Measurements from ENCODE around the gene HMMR.
A peak's percentile ranks its signal among the peaks of the same experiment; 100 is the strongest.

DNA sequence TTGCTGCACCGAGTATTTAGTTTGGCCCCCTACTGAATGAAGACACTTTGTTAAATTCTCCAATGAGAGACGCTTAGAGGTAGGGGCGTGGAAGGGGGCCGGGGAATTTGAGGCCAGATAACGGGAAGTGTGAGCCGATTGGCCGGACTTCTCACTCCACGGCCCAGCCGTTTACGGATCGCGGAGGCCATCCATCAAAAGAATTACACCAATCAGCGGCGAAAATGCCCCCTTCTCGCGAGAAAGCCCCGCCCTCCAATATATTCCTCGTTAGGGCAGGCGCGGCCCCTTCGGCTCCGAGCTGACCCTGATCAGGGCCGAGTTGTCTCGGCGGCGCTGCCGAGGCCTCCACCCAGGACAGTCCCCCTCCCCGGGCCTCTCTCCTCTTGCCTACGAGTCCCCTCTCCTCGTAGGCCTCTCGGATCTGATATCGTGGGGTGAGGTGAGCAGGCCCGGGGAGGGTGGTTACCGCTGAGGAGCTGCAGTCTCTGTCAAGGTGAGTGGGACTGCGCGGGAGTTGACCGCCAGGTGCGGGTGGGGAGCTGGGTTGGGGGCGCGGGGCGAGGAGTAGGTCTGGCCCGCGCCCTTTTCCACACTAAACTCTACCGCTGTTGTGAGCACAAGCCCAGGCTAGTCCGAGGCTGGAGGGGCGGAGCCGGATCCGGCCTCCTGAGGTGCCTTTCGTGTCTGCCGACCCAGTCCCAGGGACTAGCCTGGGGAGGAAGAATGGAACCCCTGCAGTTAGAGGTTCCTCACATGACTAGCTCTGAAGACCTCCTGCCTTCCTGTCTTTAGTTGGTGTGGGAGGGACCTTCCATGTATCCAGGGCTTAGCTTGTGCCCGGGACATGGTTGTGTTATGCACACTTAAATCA lies 22.9 kb upstream of the HMMR start, which contains the start of gene CCNG1:
- TF ChIP-seq, protein P1, sequence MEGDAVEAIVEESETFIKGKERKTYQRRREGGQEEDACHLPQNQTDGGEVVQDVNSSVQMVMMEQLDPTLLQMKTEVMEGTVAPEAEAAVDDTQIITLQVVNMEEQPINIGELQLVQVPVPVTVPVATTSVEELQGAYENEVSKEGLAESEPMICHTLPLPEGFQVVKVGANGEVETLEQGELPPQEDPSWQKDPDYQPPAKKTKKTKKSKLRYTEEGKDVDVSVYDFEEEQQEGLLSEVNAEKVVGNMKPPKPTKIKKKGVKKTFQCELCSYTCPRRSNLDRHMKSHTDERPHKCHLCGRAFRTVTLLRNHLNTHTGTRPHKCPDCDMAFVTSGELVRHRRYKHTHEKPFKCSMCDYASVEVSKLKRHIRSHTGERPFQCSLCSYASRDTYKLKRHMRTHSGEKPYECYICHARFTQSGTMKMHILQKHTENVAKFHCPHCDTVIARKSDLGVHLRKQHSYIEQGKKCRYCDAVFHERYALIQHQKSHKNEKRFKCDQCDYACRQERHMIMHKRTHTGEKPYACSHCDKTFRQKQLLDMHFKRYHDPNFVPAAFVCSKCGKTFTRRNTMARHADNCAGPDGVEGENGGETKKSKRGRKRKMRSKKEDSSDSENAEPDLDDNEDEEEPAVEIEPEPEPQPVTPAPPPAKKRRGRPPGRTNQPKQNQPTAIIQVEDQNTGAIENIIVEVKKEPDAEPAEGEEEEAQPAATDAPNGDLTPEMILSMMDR (IDR thresholded peaks at IDR 0.05), result no peak
- peak; percentile 42 for TF ChIP-seq POLR2A (IDR thresholded peaks at IDR 0.05)

Data from breast epithelium (tissue), 3 donors.